Measurements from ENCODE around the gene PDXK.
A peak's percentile ranks its signal among the peaks of the same experiment; 100 is the strongest.

PDXK gene

DNA sequence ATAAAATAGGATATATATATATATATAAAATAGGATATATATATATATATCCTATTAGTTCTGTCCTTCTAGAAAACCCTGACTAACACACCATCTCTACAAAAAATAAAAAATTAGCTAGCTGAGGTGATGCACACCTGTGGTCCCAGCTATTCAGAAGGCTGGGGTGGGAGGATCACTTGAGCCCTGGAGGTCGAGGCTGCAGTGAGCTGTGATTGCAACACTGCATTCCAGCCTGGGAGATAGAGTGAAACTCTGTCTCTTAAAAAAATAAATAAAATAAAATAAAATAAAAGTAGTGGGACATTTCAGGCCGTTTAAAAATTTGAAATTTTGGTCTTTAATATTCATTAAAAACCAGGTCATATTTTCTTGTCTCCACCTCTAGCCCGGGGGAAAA, 66.2 kb downstream of the PDXK start:
- DNase-seq: no peak

DNA sequence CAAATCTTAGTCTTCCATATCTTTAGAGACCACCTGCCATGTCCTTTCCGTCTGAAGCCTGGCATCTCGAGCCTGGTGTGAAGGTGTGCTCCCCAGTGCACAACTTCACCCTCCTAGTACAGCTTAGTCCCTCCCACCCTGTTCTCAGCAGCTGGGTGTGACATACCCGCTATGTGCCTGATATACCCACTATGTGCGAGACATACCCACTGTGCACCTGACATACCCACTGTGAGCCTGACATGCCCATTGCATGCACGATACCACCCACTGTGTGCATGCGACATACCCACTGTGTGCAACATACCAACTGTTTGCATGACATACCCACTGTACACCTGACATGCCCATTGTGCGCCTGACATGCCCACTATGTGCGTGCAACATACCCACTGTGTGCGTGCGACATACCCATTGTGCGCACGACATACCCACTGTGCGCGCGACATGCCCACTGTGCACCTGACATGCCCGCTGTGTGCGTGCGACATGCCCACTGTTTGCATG, 67.4 kb downstream of the PDXK start:
- no peak for DNase-seq

GRCh38 chr21:43786807-43787440, 68.0 kb downstream of the PDXK start:
- no peak for DNase-seq

- DNase-seq: peak; percentile 93
Measured at GRCh38 chr21:43789276-43790009, 70.5 kb downstream of the PDXK start, which contains the start of gene RRP1. TSS of gene RRP1 (plus strand) at chr21:43789577. CDS start at chr21:43789630, 53 bp downstream.

DNA sequence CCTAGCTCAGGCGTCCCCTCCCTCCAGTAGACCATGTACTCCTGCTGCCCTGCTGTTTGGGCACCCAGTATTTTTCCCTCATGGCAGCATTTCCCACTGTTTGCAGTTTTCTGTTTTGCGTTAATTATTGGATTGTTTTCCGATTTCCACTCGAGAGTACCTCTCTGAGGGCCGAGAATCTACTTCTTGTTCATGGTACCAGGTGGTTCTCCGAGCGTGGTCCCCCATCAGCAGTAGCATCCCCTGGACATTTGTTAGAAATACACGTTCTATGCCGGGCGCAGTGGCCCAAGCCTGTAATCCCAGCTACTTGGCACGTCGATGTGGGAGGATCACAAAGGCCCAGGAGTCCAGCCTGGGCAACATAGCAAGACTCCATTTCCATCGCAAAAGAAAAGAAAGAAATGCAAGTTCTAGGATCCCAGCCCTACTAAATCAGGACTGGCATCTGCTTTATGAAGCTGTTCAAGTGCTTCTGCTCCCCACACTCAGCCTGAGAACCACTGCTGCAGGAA, 71.1 kb downstream of the PDXK start:
- DNase-seq: no peak

DNA sequence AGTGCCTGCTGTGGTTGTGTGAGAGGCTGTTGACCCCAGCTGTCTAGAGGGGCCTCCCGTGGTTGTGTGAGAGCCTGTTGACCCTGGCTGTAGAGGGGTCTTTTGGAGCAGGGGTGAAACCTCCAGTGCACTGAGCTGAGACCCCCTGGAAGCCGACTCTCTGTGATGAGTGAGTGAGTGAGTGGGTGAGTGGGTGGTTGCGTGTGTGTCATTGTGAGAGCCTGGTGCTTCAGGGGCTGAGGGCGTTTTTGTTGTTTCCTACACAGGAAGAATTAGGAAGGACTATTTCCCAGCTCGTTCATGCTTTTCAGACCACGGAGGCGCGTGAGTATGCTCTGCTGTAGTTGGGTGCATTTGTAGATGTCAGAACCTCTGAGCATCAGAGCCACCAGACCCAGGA, 73.5 kb downstream of the PDXK start:
- no peak for DNase-seq

- DNase-seq: no peak
Measured at GRCh38 chr21:43793243-43793642, 74.3 kb downstream of the PDXK start.

DNA sequence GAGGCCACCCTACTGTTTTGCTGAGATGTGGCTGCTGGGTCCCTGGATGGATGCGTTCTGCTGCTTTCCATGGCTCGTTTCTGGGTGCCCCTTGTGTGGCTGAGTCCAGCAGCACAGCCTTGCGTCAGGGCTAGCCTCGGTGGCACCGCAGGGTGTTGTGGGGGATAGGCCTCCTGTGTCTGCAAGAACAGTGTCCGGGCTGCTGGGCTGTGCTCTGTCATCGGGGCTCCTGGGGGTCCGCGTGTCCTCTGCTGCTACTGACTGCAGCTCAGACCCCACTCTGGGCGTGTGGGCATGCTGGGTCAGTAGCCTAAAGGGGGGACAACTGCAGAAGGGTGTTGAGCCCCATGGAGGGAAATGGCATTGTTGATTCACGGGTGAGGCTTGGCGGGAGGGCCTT, 75.4 kb downstream of the PDXK start:
- DNase-seq: no peak

- no peak for DNase-seq
Measured at GRCh38 chr21:43794857-43795256, 75.9 kb downstream of the PDXK start.

DNA sequence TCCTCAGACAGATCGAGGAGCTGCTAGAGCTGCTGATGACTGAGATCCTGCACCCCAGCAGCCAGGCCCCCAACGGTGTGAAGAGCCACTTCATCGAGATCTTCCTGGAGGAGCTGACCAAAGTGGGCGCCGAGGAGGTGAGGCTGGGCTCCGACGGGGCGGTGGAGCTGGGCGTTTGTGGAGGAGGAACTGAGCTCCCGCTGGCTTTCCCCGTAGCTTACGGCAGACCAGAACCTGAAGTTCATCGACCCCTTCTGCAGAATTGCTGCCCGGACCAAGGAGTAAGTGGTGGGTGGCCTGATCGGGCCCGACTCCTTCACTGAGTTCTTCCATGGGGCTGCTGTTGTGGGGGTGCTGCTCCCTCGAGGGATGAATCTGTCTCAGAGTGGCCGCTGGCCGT, 78.5 kb downstream of the PDXK start:
- DNase-seq: no peak

DNA sequence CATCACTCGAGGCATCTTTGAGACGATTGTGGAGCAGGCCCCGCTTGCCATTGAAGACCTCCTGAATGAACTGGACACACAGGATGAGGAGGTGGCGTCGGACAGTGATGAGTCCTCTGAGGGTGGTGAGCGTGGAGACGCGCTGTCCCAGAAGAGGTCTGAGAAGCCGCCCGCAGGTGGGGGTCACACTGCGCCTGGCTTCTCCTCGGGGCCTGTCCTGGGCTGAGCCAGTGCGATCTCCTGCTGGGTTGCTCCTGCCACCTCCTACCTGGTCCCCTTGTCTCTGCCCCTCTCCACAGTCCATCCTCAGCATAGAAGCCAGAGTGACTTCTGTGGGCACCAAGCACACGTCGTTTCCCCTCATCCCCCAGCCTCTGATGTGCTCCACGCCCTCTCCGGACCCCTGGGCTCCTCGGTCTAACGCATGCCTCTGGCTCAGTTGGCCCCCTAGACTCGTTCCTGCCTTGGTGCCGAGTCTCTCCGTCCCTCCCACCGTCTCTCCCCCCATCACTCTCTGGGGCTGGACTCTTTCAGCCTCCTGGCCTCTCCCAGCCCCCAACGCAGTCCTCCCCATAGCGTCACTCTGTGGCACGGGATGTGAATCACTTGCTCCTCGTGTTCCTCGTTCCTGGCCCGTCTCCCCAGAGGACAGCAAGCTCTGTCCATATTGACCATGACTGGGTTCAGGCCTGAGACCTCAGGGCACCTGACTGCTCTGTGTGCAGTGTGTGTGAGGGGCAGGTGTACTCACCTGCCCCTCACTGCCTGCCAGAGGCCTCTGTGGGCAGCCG, 79.2 kb downstream of the PDXK start:
- no peak for DNase-seq

GRCh38 chr21:43799301-43799840, 80.4 kb downstream of the PDXK start:
- no peak for DNase-seq

DNA sequence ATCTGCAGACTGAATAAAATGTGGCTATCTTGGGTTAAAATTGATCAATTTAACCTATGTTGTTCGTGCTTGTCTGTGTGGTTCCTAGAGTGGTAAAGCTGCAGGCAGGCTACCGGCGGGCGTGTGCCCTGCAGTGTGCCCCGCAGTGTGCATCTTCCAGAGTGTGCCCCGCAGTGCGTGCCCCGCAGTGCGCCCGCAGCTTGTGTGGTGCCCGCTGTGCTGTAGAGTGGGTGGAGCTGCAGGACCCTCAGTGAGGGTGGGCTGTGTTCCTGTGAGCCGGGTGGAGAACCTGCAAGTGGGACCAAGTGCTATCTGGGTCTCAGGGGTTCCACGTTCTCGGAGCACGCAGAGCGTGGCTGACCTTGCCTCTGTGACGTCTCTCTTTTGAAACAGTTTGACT, 81.2 kb downstream of the PDXK start:
- DNase-seq: no peak

GRCh38 chr21:43800566-43800965, 81.6 kb downstream of the PDXK start:
- no peak for DNase-seq

DNA sequence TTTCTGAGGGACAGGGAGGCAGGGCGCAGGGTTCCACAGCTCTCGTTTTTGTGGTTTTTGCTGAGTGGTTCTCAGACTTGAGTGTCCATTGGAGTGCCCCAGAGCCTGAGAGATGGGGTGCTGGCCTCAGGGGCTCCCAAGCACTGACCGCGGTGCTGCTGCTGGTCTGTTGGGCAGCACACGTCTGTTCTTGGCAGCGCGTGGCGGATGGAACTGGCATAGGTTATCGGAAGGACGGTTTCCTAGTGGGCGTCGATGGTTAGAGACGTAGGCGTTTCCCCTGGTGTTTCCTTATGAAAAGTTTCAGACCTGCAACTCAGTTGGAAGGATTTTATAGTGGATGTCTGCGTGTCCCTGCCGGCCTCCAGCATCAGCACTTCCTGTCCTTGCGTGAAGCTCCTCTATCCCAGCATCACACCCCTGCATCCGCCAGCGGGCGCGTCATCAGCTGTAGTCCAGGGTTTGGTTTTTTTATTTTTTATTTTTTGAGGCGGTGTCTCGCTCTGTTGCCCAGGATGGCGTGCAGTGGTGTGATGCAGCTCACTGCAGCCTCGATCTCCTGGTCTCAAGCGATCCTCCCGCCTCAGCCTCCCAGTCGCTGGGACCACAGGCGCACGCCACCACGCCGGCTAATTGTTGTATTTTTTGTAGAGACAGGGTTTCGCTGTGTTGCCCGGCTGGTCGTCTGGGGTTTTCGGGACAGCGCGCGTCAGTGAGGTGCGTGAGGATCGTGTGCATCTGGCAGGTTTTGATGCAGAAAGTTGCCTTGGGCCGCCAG, 82.3 kb downstream of the PDXK start:
- DNase-seq: no peak

- no peak for DNase-seq
Measured at GRCh38 chr21:43802713-43803313, 83.9 kb downstream of the PDXK start.

DNA sequence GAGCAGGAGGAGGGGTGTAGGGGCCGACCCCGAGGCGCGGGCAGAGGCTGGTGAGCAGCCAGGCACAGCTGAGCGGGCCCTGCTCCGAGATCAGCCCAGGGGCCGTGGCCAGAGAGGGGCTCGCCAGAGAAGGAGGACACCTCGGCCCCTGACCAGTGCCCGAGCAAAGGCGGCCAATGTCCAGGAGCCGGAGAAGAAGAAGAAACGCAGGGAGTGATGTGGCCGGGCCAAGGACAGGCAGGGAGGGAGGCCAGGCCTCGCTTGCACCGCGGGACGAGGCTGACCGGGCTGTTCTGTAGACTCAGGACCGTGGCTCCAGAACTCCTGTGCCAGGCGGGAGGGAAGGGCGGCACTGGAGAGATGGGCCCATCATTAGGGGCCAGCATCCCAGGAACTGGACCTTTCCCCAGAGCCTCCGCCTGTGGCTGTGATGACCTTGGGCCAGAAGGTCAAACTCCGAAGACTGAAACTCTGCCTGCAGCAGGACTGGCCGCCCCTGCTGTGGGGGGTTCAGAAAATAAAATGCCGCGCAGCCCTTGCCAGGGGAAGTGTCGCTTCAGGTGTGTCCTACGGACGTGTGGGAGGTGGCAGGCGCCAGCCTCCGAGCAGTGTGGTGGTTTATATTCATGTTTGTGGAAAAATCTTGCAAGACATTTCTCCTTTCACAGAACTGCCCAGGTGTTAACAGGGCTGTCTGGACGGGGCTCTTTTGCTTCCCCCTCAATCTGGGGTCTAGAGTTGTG, 84.8 kb downstream of the PDXK start:
- DNase-seq: no peak

- DNase-seq: no peak
Measured at GRCh38 chr21:43805275-43805800, 86.4 kb downstream of the PDXK start.

- no peak for DNase-seq
Measured at GRCh38 chr21:43806017-43806710, 87.2 kb downstream of the PDXK start.

DNA sequence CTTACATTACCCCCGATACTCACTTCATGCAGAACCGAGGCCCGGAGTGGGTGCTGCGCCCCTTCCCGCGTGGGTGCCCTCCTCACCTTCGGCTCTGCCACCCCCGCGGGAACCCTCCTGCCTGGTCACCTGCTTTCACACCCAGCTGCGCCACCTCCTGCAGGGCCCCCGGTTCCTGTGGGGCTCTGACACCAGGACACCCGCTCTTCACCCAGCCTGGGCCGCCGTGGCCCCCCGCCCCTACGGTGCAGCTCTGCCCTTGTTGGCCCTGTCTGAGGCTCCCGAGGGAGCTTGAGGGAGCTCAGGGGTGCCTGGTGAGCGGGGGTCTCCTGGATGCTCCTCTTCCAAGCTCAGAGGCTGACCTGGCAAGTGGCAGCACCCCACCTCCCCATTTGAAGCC, 89.4 kb downstream of the PDXK start:
- DNase-seq: no peak

Data from effector CD8-positive, alpha-beta T cell (primary cell).